NCI-H1436 treated with DMSO at 0.1 percent for 48 hours (cell line): ENCODE measurements around the gene AFG1L.
"Not testable (repeated sequence)": the region's sequence is repeated elsewhere in the genome, so short reads cannot be mapped to it uniquely, and the experiment has no call there.

Experiments used
- DNase-seq: peaks from one replicate; lab custom pipeline; 2025; lab: John Stamatoyannopoulos, UW

The AFG1L gene

DNA sequence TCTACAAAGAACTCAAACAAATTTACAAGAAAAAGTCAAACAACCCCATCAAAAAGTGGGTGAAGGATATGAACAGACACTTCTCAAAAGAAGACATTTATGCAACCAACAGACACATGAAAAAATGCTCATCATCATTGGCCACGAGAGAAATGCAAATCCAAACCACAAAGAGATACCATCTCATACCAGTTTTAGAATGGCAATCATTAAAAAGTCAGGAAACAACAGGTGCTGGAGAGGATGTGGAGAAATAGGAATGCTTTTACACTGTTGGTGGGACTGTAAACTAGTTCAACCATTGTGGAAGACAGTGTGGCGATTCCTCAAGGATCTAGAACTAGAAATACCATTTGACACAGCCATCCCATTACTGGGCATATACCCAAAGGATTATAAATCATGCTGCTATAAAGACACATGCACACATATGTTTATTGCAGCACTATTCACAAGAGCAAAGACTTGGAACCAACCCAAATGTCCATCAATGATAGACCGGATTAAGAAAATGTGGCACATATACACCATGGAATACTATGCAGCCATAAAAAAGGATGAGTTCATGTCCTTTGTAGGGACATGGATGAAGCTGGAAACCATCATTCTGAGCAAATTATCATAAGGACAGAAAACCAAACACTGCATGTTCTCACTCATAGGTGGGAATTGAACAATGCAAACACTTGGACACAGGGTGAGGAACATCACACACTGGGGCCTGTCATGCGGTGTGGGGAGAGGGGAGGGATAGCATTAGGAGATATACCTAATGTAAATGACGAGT is 121.4 kb downstream of the AFG1L start:
- not testable (repeated sequence) for DNase-seq

DNA sequence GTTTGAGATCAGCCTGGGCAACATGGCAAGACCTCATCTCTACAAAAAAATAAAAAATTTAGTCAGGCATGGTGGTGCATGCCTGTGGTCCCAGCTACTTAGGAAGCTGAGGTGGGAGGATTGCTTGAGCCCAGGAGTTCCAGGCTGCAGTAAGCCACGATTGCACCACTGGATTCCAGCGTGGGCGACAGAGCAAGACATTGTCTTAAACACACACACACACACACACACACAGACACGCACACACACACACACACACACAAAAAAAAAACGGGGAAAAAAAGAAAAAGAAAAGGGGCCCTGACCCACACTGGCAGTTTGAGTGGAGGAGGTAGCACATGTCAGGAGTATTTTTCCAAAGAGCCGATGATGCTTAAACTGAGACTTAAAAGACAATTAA is 122.2 kb downstream of the AFG1L start:
- no peak for DNase-seq

DNA sequence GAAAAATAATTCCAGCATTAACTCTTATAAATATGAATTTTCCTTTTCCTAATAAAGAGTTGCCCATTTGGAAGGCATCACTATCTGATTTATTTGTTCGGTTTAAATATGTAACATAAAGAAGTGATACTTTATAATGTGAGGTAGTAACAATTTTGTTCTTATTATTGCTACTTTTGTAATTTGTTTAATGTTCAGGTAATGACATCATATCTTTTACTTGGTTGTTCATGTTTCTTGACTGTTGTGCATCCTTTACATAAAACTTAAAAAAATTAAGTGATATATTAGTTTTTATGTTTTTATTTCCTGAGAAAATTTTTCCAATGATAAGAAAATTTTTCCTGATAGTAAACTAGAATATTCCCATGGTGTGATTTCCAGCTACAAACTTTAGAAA is 124.6 kb downstream of the AFG1L start:
- DNase-seq = no peak

DNA sequence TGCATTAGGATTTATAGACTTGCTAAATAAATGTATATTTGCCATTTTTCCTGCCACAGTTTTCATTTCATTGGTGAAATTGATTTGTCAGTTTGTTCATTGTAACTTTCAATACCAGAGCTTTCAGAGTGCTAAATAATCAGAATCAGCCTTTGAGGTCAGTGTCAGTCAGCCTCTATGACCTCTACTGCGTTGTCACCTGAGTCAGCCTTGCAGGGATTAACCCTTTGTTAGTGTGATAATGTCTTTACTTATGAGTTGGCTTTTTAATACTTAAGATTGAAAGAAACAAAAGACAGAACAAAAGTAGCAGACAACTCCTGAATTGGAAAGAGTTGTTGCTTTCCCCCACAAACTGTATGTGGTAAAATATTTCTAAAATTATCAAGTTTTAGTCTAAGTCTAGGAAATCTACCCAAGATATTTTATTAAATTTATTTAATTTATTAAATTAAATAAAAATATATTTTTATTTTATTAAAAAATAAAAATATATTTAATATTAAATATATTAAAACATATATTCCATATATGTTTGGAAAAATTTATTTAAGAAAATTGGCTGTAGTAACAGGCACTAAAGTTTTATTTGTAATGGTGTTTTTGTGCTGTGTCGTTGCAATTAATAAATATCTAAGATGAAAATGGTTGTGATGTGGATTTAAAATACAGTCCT is 125.2 kb downstream of the AFG1L start:
- DNase-seq = no peak

DNA sequence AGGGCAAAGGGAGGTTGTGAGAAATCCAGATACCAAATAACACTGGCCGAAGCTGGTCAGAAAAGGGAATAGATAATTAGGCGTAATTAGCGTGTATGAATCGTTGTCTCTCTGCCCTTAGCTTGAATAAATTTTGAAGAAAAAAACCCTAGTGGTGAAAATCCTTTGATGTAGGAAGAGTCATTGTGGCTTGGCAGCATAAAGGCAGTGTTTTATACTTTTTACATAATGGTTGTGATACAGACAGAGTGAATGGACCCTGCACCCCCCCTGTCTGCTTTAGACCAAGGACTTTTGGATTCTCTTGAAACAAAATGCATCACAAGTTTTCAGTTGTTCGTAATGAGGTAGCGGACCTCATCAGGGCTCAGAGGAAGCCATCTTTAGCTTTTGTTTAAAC is 126.5 kb downstream of the AFG1L start:
- no peak for DNase-seq

DNA sequence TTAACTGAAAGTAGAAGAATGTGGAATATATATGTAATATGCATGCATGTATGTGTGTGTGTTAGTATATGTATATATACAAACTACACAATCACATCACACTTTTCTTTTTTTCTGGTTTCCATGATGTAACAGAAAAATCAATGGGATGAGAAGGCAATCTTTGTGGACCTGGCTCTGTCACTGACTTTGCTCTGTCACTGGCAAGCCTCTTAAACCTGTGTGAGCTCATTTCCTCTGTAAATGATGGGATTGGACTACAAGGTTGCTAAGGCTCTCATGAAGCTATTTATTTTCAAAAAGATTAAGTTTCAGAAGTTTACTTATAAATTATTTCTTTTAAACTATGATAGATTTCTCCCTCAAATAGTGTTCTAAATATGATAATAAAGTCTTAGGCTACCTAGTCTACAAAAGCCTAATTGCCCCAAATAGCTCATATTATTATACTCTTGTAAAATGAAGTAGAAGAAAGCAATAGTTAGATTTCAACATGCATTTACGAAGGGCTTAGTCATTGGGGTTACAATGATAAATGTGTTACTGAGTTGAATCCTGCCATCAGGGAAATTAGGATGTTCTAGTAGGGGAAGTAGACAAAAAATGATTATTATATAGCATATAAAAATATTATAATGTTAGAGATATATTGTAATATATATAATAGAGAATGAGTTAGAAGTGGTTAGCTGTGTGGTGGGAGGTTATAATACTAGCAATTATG is 129.3 kb downstream of the AFG1L start:
- DNase-seq = no peak

DNA sequence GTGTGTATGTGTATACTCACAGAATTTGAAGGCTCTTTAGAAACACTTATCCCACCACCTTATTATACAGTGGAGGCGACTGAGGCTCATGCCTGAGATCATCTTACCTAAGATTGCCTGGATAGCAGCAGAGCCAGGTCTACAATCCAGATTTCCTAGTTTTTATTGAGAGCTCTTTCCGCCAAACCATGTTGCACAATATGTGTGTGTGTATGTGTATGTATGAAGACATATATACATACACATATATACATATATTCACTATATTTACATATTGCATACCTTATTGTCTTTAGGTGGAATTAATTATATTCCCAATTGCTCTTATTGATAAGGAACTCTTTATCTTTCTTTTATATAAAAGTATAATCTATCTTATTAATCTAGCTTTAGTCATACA is 130.6 kb downstream of the AFG1L start:
- DNase-seq = no peak

DNA sequence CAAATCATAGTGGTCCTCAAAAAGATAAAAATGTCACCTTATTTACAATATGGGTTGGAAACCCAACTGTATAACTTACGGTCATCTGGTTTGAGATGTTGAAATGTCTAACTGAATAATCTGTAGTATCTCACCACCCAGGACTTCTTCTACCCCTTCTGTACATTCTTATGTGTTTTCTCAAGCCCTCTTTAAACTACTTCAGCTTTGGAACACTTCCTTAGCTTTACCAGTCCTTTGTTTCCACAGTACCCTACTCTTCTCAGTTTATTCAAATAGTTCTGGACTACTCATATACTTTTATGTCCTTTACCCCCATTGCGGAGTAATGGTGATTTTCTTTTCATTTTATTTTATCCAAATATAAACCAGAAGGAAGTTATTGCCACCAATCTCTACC is 137.3 kb downstream of the AFG1L start:
- no peak for DNase-seq

DNA sequence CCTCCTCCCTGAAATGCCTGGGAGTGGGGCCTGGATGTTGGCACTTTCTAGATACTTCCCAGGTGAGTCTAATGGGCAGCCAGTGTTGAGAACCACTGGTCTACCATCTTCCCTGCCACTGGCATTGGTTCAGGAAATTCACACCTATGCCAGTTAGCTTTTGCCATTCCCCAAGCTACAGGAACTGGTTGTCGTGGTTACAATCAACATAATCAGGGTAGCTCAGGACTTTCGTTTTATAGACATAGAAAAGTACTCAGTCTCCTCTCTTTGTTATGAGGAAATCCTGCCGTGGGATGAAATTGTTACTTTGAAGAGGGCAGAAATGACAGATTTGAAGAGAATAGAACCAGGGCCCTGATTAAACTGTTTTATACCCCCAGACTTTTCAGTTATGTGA is 137.9 kb downstream of the AFG1L start:
- no peak for DNase-seq

DNA sequence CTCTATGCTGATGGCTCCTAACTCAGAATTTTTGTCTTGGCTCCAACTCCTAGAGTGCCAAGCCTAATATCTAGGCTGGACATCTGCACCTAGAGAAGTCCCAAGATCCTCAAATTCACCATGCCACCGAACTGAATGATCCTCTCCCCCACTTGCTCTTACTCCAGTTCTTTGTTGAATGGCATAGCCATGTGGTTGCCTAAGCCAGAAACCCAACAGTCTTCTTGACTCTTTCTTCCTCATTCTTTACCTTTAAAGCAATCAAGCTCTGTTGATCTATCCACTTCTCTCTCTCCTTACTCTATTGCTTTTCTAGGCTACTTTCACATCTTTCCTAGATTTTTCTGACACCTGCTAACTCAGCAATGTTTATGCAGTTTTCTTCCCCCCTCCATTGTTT is 139.4 kb downstream of the AFG1L start:
- DNase-seq = no peak

DNA sequence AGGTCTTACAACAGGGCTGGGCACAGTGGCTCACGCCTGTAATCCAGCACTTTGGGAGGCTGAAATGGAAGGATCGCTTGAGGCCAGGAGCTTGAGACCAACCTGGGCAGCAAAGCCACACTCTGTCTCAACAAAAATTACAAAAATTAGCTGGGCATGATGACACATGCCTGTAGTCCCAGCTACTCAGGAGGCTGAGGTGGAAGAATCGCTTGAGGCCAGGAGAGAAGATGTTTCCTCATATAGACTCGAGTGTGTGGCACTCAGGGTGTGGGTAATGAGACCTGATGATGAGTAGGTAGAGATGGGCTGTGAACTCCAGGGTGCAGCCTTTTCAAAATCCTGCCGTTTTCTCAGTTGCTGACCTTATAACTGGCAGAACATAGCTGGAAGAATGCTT is 140.5 kb downstream of the AFG1L start:
- no peak for DNase-seq

DNA sequence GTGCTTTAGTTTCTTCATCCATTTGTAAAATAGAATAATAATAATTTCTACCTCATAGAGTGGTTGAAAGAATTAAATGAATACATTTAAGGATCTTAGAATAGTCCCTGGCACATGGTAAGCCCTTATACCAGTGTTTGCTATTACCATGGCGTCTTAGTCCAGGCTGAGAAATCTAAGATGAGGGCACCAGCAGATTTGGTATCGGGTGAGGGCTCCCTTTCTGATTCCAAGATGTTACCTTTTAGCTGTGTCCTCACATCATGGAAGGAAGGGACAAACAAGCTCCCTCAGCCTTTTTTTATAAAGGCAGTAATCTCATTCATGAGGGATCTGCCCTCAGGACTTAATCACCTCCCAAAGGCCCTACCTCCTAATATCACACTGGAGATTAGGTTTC is 141.9 kb downstream of the AFG1L start:
- DNase-seq = no peak

DNA sequence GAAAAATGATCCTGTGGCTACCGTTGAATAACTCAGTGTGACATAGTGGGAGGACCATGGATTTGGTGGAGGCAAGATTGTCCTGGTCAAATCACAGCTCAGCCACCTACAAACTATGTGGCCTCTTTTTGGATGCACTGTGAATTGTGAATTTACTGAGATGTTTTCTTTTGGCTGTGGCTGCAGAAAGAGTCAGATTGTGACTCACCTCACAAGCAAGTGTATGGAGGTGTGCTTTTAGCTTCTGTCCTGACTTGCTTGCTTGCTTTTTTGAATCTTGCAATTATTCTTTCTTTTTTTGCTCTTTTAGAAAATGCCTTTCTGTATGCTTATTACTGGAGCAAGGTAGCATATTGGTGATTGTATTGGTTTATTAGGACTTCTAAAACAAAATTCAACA is 143.0 kb downstream of the AFG1L start:
- no peak for DNase-seq

DNA sequence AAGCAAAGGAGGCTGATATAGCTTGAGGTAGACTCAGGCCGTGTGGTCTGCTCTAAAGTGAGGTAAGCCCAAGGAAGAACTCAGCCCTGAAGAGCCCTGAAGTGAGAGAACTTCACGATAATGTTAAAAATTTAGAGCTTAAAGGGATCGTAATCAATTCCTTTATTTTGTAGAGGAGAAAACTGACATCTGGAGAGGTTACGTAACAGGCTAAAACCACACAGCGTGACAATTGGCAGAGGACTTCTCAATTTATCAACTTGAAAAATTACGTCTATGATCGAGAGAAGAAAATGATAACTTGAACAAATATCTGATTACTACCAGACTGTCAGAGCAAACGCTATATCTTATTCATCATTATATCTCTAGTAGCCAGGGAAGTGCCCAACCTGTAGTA is 144.1 kb downstream of the AFG1L start:
- DNase-seq = no peak

DNA sequence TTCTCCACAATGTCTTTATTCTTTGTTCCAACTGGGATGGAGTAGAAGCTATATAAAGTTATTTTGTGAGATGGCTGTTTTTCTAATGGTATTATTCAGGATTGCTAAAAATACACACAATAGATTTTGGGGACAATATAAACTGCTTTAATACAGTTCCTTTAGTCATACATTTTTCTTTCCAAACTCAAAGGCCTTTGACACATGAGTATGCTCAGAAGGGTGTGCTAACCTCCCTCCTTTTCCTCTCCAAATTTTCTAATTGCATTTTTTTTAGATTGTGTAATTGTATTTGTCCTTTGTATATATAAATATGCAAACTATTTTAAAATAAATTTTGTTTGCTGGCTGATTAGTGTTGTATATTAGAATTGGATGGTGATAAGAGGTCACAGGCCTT is 146.3 kb downstream of the AFG1L start:
- no peak for DNase-seq

DNA sequence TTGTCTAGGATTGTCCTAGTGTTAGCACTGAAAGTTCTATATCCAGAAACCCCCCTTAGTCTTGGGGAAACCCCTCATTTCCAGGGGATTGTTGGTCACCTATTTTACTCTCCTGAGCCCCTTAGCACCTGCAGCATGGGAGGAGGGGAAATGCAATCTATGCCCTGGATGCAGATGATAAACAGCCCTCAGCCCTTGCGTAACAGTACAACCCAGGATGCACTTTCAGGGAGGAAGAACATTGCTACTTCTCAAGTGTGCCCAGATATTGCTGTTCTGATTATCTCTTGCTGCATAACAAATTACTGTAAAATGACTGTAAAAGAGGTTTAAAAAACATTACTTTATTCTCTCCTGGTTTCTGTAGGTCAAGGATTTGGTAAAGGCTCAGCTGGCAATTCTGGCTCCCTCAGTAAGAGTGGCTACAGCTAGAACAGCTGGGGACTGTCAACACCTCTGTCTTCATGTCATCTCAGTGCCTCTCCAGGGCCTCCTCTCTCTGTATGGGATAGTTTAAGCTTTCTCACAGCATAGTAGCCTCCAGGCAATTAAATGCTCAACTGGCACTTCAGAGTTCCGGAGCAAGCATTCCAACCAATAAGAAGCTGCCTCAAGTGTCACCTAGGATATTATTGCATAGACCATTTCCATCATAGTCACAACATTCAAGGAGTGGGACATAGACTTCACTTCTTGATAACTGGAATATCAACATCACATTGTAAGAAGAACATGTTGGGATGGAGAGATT is 148.1 kb downstream of the AFG1L start:
- no peak for DNase-seq

DNA sequence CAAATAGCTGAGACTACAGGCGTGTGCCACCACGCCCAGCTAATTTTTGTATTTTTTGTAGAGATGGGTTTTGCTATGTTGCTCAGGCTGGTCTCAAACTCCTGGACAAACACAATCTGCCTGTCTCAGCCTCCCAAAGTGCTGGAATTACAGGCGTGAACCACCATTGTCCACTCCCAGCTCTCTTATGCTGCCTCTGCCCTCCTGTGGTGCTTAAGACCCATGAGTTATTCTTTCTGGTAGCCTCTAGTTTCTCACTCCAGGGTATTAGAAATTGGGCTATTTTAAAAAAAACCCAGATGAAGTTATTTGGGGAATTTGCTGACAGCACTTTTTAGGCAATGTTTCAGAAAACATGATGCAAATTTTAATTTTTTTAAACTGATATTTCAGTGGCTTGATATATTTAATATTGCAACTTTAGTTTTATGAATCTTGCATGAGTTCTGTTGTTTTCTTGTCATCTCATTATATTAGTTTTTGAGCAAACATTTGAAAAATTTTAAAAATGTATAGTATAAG is 151.8 kb downstream of the AFG1L start:
- no peak for DNase-seq

DNA sequence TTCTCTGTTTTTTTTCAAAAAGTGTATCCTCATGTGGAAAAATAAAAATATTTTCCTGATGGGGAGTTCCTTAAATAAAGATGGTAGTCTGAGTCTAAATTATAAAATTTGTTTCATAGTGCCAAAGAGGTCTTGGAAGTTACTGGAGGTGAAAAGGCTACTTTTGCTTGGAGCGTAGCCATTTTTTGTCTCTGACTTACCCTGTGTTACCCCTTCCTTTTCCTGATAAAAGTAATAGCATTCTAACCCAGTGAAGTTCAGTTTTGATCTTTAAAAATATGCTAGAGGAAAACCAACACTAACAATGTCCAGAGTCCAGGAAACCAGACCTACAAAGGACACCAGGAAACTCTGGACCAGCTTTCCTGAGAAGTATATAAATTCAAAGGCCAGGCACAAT is 153.6 kb downstream of the AFG1L start:
- DNase-seq = no peak

DNA sequence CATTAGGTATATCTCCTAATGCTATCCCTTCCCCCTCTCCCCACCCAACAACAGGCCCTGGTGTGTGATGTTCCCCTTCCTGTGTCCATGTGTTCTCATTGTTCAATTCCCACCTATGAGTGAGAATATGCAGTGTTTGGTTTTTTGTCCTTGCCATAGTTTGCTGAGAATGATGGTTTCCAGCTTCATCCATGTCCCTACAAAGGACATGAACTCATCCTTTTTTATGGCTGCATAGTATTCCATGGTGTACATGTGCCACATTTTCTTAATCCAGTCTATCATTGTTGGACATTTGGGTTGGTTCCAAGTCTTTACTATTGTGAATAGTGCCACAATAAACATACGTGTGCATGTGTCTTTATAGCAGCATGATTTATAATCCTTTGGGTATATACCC is 154.9 kb downstream of the AFG1L start:
- not testable (repeated sequence) for DNase-seq

DNA sequence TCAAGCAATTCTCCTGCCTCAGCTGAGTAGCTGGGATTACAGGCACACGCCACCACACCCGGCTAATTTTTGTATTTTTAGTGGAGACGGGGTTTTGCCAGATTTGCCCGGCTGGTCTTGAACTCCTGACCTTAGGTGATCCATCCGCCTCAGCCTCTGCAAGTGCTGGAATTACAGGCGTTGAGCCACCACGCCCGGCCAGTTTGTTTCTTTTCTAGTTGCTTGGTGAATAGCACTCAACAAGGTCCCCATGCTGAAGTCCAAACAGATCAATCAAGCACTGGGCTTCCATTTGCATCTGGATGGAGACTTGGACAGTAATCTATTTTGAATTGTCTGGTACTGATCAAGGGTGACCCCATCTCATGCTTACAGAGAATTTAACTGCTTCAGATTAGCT is 157.0 kb downstream of the AFG1L start:
- DNase-seq = no peak

DNA sequence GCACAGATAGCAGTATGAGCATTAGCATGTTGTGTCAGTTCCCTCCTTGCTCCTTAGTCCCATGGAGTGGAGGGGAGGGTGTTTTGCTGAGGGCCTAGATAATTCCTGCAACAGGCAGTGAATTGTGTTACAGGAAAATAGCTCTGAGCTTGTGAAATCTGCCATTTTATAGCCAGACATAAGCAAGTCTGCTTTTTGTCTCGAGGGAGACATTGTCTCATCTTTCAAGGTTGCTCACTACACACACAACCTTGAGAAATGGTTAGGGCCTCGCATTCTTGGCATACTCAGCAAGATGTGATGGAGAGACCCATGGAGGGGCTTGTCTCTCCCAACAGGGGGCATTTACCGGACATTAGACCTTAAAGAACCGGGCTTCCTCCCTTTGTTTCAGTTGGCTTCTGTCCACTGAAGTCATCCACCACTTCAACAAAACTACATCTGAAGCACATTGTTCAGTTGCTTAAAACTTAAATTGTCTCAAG is 157.9 kb downstream of the AFG1L start:
- no peak for DNase-seq

DNA sequence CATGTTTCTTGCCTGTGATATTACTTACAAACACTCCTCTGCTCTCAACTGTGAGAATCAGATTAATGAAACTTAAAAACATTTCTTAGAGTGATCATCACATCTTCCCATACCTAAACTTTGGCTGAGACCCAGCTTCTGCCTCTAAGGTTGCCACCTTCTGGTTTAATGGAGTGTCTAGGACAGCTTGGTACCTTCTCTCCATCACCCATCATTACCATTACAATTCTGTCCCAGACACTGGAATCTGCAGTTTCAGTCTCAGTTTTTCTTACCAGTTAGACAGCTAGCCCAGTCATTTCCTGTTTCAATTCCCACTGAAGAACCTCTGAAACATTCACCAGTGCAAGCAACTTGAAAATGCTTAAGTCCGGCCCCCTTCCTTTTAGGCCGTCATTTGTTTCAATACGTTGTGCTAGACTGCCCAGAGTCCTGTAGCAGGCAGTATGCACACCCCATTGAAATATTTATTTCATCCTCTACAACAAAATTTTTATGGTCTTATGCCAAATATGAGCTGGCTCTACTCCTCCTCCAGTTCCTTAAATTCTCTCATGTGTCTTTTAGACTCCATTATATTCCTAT is 158.8 kb downstream of the AFG1L start:
- no peak for DNase-seq
